Heart left ventricle (tissue), 13 donors: Measurements from ENCODE around the gene MADCAM1.

Experiments
- CTCF ChIP-seq, 12 donors: fragments of 200-600 bp; sonication (generic) in 4 of 12; IDR thresholded peaks; one replicate each; pipeline versions ENCODE4 v1.5.0 to v1.8.0; 2018 to 2022; ENCODE audit warnings: antibody characterized with exemption in 12 of 12, mild to moderate bottlenecking in 5 of 12
- POLR2A ChIP-seq, 2 donors: fragments of 450-650 bp; IDR thresholded peaks; one replicate each; pipeline ENCODE4 v1.6.1; 2017; ENCODE audit warnings: antibody characterized with exemption in 2 of 2, mild to moderate bottlenecking in 2 of 2, moderate library complexity in 2 of 2
- donor health status: ischemic (EF 13 %, LVEDD 7.1; RV severe dilation, severe dysfunction).
- donor health status: DM: no; HTN: yes; CAD: no.
- donor health status: DM: no; HTN: no; CAD: no.
- donor health status: ischemic (EF 25% LVEDD 6.9; RV normal size, moderate dysfunction).
- donor health status: ischemic (EF 25% LVEDD 5.7; RV mildly dilated, moderate dysfunction).
- donor health status: ischemic (EF 35%, LVEDD 5.7; RV mildly dilated, moderate dysfunction).
- donor health status: nonischemic (EF 11% LVEDD 7.7; RV severe dilation, severe dysfunction).
- donor health status: DM: yes; HTN: yes; CAD: no.
- donor health status: PGD.
- donor health status: ischemic (EF 29% LVEDD 5.4; RV normal size, mild dysfunction).
- donor health status: nonischemic (EF 23%, LVEDD 6.1; RV moderate dilation, normal function).

DNA sequence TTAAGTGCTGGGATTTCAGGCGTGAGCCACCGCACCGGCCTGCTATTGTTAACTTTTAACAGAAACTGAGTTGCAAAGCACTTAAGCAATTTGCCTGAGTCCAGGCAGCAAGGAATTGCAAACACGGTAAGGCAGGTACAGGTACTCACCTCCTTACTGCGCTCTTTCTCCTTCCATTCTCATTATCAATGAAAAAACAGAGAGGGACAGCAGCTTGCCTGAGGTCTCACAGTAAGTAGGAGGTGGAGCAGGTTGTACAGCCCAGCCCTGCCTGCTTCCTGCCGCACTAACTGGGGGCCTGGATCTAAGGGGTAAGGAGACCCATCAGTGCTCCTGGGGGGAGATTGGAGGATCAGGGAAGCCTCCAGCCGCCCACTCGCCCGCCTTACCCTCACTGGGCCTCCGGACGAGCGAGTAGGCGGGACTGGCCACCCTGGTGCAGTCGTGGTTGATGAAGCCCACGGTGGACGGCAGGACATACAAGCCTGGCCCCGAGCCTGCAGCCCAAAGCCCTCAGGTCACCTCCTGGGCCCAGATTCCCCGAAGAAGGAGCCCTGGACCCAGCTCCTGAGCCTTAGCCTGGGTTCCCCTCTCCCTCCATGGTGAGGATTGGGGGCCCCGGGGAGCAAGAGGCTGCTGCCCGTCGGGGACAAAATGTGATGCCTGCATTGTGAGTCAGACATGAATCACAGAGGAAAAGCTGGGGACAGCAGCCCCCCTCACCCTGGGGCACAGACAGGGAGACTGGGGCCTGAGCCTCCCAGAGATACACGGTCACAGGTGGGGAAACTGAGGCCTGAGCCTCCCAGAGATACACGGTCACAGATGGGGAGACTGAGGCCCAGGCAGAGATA, 24.1 kb upstream of the MADCAM1 start:
- TF ChIP-seq POLR2A (IDR thresholded peaks at IDR 0.05) = no peak
- no peak for TF ChIP-seq CTCF (IDR thresholded peaks at IDR 0.05)
